Prostate gland (tissue), 2 donors: ENCODE data around the gene GTF2F1.

Source experiments
- POLR2AphosphoS5 ChIP-seq: sonication (generic); formaldehyde crosslinking; IDR thresholded peaks from one replicate; pipeline ENCODE4 v1.6.1; 2017; ENCODE audit warnings: antibody characterized with exemption
- TF ChIP-seq, protein P1 (sequence below), 4 experiments: fragments of 200-600 bp in 2 of 4; fragments of 450-650 bp in 2 of 4; sonication (generic) in 2 of 4; IDR thresholded peaks; 1 replicate in 3 of 4; 2 replicates in 1 of 4; pipeline ENCODE4 v1.5.1; 2016 to 2019; ENCODE audit warnings: antibody characterized with exemption in 4 of 4, mild to moderate bottlenecking in 2 of 4, moderate library complexity in 2 of 4

- TF ChIP-seq, protein P1, sequence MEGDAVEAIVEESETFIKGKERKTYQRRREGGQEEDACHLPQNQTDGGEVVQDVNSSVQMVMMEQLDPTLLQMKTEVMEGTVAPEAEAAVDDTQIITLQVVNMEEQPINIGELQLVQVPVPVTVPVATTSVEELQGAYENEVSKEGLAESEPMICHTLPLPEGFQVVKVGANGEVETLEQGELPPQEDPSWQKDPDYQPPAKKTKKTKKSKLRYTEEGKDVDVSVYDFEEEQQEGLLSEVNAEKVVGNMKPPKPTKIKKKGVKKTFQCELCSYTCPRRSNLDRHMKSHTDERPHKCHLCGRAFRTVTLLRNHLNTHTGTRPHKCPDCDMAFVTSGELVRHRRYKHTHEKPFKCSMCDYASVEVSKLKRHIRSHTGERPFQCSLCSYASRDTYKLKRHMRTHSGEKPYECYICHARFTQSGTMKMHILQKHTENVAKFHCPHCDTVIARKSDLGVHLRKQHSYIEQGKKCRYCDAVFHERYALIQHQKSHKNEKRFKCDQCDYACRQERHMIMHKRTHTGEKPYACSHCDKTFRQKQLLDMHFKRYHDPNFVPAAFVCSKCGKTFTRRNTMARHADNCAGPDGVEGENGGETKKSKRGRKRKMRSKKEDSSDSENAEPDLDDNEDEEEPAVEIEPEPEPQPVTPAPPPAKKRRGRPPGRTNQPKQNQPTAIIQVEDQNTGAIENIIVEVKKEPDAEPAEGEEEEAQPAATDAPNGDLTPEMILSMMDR (IDR thresholded peaks at IDR 0.05): no peak
- TF ChIP-seq POLR2AphosphoS5: no peak
These were observed 16.3 kb downstream of the GTF2F1 start for GRCh38 chr19:6376512-6377190.
